GM21576 (cell line): ENCODE results near the gene SLC9B2.
A peak's percentile ranks its signal among the peaks of the same experiment; 100 is the strongest.
"Not testable (repeated sequence)": the region's sequence is repeated elsewhere in the genome, so short reads cannot be mapped to it uniquely, and the experiment has no call there.

Experiments
- ATAC-seq: cut with Tn5 transposase; IDR thresholded peaks from one replicate; pipeline ENCODE4 v1.9.1; 2021; ENCODE audit warnings: mild to moderate bottlenecking, moderate library complexity; ENCODE audit not compliant: unreplicated experiment

SLC9B2 gene

DNA sequence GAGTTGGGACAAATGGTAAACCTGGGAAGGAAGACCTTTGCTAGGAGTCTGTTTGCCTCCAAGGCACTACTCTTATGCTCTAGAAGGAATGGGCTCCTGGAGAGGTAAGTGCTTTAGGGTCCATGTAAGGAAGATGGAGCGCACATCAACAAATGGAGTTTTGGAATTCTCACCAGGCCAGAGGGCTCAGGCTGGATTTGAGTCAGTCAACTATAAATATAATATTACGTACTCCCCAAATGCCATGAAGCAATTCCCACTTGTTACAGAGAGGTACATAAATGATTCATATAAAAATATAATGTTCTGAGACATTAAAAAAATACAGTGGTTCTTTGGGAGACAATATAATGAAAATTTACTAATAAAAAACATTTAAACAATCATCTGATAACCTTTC, 55.4 kb downstream of the SLC9B2 start:
- ATAC-seq = no peak

DNA sequence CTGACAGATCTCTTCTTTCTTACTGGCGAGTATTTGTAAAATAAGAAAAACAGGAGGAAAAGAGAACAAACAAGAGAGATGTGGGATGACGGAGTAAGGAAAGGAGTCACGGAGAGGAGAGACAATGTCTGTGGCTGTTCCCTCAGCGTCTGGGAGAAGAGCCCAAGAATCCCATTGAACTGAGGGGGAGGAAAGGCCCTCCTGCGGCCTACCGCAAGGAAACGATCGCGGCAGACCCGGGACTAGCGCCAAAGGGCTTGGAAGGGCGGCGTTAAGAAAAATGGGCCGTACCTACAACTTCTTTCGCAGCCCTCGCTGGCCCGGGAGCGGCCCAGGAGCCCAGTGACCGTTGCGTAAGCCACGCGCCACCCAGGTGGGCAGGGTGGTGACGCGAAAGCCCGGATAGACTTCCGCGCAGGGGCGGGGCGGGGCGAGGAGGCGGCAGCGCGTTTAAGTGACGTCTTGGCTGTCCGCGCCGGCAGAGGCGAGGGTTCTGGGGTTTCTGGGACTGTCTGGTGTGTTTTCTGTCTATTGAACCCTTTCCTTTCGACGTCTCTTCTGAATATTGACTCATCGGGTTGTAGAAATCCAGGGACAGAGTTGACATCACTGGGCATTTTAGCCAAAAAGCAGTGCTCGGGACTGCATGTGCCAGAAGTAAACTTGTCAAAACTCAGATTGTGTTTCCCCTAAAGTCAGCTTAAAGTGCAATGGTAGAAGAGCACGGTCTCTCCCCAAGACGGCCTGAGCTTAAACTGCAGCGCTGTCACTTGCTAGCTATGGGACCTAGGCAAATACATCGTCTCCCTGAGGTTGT, 57.0 kb downstream of the SLC9B2 start, which contains the start of gene SLC9B1:
Gene SLC9B1, minus strand, starts transcription at position 398 of the 817 bp plus-strand sequence. CDS start 27,994 bp downstream, outside the sequence.
- ATAC-seq = peak; percentile 98

DNA sequence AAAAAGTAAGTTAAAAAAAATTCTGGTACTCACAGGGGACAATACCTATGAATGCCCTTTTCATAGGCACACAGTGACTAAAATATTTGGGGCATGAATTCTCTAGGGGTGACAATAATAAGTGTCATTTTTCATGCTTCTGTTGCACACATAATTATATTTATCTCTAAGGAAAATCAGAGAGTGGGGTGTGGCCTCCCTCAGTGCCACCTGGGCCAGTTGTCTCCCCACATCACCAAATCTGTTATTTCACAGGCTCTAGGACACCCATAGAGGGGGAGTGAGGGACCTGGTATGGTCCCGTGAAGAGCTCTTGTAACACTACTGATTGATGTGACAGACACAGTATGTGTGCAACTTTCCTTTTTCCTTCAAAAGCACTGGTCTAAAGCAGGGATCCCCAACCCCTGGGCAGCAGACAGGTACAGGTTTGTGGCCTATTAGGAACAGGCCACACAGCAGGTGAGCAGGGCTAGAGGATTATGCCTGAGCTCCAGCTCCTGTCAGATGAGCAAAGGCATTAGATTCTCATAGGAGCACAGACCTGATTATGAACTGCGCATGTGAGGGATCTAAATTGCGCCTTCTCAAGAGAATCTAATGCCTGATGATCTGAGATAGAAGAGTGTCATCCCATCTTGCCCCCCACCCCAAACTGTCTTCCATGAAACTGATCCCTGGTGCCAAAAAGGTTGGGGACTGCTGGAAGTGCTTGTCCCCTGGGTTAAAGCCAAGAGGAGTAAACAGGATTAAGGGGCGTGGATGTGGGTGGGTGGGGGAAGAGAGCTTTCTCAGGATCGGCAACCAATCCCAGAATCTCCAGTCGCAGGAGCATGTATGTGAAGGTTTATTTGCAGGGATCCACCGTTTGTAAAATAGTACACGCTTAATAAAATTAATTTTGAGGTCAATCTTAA, 57.9 kb downstream of the SLC9B2 start:
- no peak for ATAC-seq

DNA sequence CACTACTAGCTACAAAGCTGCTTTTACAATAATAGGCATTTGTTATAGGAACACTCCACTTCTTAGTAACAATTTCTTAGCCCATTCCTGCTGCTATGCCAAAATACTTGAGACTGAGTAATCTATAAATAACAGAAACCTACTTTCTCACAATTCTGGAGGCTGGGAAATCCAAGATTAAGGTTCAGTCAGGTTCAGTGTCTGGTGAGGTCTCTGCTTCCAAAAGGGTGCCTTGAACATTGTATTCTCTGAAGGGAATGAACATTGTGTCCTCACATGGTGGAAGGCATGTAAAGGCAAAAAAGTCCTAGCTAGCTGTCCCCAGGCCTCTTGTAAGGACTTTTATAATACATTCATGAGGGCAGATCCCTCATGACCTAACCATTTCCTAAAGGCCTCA, 64.0 kb downstream of the SLC9B2 start:
- no peak for ATAC-seq

DNA sequence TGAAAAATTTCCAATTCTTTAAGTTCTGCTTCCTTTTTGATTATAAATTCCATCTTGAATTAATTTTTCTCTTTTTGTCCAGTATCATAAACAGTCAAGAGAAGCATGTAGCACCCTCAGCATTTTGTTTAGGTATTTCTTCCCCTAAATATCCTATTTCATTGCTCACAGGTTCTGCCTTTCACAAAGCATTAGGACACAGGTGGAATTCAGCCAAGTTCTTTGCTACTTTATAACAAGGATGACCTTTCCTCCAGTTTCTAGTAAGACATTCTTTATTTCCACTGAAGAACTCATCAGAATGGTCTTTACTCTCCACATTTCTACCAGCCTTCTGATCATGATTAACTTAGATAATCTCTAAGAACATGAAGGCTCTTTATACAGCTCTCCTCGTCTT, 64.5 kb downstream of the SLC9B2 start:
- ATAC-seq = no peak

DNA sequence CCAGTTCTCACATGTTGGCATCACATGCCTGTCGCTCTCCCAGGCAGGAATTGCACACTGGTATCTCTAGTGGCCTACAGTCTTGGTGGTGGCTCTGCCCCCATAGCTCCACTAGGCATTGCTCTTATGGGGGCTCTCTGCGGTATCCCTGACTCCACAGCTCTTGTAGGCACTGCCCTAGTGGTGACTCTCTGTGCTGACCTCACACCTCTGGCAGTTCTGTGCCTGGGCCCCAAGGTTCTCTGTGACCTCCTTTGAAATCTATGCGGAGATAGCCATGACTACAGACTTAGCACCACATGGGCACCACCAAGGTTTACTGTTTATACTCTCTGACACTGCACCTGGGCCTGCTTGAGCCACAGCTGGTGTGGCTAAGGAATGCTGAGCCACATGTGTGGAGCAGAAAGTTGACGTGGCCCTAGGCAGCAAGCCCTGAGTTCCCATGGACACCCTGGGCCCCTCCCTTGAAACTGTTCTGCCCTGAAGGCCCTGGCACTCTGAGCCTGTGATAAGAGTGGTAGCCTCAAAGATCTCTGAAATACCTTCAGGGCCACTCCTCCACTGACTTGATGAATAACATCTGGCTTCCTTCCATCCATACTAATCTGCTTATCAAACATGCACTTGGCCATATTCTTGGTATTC, 65.1 kb downstream of the SLC9B2 start:
- no peak for ATAC-seq

DNA sequence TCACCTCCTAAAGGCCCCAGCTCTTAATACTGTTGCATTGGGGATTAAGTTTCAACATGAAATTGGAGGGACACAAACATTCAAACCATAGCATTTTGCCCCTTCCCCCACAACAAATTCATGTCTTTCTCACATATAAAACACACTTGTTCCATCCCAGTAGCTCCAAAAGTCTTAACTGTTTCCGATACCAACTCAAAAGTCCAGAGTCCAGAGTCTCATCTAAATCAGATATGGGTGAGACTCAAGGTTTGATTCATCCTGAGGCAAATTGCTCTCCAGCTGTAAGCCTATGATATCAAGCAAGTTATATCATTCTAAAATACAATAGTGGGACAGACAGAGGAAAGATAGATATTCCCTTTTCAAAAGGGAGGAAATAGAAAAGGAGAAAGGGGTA, 65.8 kb downstream of the SLC9B2 start:
- no peak for ATAC-seq

DNA sequence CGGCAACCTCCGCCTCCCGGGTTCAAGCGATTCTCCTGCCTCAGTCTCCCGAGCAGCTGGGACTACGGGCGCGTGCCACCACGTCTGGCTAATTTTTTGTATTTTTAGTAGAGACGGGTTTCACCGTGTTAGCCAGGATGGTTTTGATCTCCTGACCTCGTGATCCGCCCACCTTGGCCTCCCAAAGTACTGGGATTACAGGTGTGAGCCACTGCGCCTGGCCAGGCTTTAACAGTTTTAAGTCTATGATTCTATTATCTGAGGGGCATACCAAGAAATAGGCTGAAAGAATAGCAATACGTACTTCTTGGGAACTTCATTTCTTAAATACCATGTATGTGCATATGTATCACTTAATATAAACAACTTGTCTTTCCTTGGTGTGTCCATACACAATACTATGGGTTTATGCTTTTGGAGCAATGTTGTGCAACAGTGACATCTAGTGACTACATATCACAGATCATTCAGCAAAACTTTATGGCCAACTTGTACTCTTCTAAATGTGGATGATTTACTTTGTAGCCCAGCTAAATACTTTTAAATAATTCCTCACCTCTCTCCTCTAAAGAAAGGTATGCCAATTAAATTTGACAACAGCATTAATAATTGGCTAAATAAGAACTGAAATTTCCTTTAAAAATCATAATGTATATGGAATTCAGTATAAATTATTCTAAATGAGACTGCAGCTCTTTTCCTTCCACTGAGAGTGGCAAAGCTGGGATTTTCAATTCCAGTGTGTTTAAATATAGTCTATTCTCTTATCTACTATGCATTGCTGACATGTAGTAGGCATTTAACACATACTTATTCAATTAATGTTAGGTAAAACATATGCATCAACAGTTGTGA, 67.5 kb downstream of the SLC9B2 start:
- peak; percentile 60 for ATAC-seq

DNA sequence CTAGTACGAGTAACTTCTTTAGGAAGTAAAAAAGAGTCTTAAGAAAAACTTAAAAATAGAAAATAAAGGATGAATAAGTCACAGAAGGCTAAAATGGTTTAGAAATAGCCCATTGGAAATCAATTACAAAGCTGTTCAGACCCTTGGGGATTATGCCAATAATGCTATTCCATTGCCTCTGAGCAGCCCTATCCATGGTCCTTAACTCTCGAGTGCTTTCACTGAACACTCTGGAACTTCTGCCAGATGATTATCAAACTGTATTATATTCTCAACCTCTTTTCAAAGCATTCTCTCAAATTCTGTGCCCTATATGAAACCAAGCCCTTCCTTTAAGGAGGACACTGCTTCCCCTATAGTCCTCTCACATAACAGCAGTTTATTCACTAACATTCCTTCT, 74.0 kb downstream of the SLC9B2 start:
- no peak for ATAC-seq

DNA sequence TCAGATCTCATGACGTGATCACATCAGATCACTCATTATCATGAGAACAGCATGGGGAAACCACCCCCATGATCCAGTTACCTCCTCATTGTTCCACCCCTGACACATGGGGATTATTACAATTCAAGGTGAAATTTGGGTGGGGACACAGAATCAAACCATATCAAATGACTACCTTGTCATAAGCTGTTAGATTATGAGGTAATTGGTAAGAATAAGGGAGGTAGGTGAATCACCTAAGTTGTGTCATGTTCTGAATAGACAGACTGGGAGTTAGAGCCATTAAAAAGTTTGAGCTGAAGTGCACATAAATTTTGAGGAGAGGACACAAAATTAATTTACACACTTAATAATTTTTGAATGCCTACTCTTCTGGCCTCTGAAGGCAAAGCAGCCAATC, 81.8 kb downstream of the SLC9B2 start:
- no peak for ATAC-seq

DNA sequence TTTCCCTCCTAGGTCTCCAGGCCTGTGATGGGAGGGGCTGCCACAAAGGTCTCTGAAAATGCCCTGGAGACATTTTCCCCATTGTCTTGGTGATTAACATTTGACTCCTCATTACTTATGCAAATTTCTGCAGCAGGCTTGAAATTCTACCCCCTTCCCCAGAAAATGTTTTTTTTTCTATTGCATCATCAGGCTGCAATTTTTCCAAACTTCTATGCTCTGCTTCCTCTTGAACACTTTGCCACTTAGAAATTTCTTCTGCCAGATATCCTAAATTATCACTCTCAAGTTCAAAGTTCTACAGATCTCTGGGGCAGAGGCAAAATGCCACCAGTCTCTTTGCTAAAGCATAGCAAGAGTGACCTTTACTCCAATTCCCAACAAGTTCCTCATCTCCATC, 82.6 kb downstream of the SLC9B2 start:
- not testable (repeated sequence) for ATAC-seq

DNA sequence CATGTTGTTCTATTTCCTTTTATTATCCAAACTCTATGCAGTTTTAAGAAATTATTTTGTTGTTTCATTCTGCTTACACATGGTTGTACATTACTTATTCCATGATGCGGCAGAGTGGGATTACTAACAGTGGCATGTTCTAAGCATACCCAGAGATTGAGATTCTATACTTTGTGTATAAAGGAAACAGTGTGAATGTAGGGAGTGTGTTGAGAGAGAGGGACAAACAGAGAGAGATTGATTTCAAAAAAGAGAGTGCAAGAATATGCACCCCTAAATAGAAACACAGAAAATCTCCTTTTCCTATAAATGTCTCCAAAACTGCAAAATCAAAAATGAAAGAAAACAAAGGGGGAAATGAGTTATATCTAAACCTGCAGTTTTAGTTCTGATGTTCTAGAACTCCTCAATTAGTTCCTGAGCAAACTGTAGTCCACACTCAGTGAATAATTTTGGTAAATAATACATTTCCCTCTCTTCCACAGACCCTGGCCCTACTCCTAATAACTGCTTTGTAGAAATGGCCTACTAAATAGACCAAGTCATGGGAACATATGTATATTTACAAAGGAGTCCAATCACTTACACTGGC, 88.0 kb downstream of the SLC9B2 start:
- ATAC-seq = no peak

DNA sequence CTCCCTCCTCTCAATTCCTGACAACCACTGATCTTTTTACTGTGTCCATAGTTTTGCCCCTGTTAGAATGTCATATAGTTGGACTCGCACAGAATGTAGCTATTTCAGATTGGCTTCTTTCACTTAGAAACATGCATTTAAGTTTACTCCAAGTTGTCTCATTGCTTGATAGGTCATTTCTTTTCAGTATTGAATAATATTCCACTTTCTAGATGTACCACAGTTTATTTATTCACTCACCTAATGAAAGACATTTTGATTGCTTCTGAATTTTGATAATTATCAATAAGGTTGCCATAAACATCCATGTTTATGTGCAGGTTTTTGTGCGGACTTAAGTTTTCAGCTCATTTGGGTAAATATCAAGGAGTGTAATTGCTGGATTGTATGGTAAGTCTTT, 95.6 kb downstream of the SLC9B2 start:
- ATAC-seq = no peak
